Measurements from ENCODE around the gene IRF1.
A peak's percentile ranks its signal among the peaks of the same experiment; 100 is the strongest.

- TF ChIP-seq CTCF (conservative IDR thresholded peaks at IDR 0.05; ENCODE audit: low read depth, low read length), result no peak
- TF ChIP-seq POLR2A (IDR thresholded peaks at IDR 0.05; ENCODE audit: low read depth, low read length), result peak; percentile 64; the same call in 1 of the 2 replicates
Observed at GRCh38 chr5:132439521-132440089, 51.0 kb downstream of the IRF1 start.
